ENCODE measurements around the gene GPR68.
"Not testable (repeated sequence)": the region's sequence is repeated elsewhere in the genome, so short reads cannot be mapped to it uniquely, and the experiment has no call there.

Gene GPR68

GRCh38 chr14:91228112-91229004, 16.1 kb downstream of the GPR68 start:
- peak; percentile 82 for DNase-seq

GRCh38 chr14:91227183-91227628, 17.3 kb downstream of the GPR68 start:
- DNase-seq, result peak; percentile 38

DNA sequence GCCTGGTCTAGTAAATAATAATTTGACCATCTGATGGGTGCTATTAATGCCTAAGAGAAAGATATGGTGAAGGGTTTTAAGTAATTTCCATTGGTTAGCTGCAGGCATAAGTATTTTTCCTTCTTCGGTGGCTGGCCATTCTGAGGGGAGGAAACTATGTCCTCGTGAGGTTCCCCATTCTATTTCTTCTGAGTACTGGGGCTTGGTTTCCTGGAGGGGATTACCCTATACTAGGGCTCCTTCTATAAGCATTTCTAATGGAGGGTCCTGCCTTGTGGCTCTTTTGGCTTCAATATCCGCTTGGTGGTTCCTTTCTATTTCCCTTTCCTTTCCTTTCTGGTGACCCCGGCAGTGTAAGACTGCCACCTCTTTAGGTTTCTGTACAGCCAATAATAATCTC, 18.1 kb downstream of the GPR68 start:
- DNase-seq, result peak; percentile 37

GRCh38 chr14:91225025-91225424, 19.5 kb downstream of the GPR68 start:
- DNase-seq, result no peak

GRCh38 chr14:91223028-91223783, 21.3 kb downstream of the GPR68 start:
- no peak for DNase-seq

GRCh38 chr14:91221270-91221669, 23.2 kb downstream of the GPR68 start:
- DNase-seq, result no peak

DNA sequence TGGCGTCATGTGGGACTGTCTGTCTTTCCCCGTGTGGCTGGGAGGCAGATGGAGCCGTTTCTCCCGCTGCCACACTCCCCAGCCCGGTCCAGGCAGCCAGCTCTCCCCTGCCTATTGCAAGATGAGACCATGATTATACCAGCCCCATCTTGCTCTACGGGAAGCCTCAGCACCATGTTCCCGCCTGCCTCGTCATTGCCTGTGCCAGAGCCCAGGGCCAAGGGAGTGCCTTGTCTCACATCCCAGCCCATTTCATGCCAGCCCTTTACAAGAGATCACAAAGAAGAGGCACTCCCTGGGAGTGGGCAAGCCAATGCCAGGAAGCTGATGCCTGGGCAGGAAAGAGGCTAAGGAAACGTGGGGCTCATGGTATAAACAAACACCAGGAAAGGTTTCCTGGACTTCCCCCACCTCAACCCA, 23.9 kb downstream of the GPR68 start:
- no peak for DNase-seq

DNA sequence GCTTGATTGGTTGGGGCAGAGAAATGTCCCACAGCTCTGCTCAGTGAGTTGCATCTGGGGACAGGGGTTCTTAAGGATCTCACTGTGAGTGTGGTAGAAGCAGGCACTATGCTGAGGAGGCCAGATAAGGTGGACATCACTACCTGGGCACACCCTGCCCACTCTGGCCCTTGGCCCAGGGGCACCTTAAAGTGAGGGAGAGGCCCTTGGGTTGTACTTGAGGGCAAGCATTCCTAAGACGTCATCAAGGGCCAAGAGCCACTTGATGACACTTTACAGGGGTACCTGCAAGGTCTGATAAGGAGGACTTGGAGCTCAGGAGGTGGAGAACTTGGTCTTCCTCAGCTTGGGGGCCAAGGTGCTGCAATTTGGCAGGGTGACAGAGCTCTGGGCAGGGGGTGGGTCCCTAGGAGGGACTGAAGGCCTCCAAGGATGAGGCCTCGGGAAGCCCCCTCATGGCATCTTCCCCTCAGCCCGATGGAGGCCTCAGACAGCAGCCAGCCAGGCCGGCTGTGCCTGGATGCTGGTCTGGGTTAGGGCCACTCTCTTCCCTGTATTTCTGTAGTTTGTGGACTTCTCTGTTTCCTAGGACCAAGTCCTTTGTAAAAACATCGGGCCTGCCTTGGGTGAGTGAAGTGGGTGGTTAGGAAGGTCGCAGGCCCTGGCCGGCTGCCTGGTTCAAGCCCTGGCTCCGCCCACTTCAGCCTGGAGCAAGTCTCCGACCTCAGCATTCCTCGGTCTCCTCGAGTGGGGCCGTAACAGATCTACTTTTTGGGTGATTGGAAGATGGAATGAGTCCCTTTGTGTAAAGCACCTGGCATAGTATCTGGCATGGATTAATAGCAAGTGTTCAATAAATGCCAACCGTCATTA, 24.8 kb downstream of the GPR68 start:
- no peak for DNase-seq

- no peak for DNase-seq
Measured at GRCh38 chr14:91218014-91218413, 26.5 kb downstream of the GPR68 start.

DNA sequence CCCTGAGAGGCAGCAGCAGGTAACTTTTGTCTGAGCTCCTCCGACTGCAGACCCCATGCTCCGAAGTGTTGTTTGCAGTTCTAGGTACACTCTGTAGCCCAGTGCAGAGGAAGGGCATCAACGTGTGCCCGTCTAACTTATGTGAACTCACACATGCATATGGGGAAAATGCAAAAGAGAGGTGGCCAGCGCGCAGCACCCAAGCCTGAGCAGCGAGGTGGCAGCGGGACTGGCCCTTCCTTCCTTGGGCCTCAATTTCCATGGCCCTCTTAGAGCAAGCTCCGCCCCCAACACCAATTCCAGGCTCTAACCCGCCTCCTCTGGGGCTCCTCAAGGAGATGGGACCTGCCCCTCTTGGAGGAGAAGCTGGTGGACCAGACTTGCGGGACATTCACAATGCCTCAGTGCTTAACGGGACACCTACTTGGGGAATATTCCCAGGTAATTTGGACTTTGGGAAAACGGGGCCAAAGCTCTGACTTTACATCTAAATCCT, 27.7 kb downstream of the GPR68 start:
- DNase-seq, result no peak

DNA sequence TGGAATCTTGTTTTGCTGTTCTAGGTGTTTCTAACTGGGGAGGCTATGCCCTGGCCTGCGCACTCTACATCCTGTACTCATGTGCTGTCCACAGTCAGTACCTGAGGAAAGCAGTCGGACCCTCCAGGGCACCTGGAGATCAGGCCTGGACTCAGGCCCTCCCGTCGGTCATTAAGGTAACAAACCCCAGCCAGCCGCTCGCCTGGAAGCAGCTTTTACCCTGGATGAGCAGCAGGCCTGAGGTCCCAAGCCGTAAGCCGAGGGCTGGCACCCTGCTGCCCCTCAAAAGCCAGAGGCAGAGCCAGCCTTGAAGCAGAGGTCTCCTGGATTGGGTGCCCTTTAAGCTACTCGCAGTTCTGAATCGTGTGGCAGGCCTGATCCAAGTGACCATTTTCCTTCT, 29.1 kb downstream of the GPR68 start:
- no peak for DNase-seq

- no peak for DNase-seq
Measured at GRCh38 chr14:91214306-91214705, 30.2 kb downstream of the GPR68 start.

GRCh38 chr14:91211017-91211416, 33.5 kb downstream of the GPR68 start:
- no peak for DNase-seq

DNA sequence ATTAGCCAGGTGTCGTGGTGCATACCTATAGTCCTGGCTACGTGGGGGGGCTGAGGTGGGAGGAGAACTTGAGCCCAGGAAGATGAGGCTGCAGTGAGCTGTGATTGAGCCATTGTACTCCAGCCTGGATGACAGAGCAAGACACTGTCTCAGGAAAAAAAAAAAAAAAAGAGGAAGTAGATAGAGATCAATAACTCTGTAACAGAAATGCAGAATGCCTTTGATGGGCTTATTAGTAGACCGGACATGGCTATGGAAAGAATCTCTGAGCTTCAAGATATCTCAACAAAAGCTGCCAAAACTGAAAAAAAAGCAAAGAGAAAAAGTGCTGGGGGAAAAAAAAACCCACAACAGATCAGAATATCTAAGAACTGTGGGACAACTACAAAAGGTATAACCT, 37.5 kb downstream of the GPR68 start:
- DNase-seq, result no peak

DNA sequence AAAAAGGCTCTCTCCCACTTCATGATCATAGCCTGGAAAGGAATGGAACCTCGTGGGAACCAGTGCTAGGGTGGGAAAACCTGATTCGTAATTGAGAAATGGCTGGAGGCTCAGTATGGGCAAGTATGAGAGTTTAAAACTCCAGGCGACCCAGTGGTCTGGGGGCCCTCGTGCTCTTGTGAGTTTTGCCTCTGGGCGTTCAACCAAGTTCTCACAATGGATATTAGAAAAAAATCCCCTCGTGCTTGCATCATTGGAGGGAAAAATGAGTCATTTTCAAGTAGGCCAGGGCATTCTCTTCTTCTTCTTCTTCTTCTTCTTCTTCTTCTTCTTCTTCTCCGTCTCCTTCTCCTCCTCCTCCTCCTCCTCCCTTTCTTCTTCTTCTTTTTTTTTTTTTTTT, 39.0 kb downstream of the GPR68 start:
- DNase-seq, result no peak

DNA sequence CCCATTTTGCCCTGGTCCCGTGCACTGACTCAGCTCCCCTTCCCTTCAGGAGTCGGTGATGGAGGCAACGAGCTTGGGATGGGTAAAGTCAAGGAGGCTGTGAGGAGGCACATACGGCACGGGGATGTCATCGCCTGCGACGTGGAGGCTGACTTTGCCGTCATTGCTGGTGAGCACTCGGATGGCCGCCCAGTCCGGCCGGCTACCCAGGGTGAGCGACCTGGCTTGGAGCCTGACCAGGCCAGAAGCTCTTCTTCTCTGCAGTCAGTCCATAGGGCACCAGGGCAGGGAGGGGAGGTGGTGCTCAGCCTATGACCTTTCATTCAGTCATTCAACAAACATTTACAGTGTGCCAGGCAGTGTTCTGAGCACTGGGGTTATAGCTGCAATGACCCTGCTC, 39.8 kb downstream of the GPR68 start:
- DNase-seq, result no peak

DNA sequence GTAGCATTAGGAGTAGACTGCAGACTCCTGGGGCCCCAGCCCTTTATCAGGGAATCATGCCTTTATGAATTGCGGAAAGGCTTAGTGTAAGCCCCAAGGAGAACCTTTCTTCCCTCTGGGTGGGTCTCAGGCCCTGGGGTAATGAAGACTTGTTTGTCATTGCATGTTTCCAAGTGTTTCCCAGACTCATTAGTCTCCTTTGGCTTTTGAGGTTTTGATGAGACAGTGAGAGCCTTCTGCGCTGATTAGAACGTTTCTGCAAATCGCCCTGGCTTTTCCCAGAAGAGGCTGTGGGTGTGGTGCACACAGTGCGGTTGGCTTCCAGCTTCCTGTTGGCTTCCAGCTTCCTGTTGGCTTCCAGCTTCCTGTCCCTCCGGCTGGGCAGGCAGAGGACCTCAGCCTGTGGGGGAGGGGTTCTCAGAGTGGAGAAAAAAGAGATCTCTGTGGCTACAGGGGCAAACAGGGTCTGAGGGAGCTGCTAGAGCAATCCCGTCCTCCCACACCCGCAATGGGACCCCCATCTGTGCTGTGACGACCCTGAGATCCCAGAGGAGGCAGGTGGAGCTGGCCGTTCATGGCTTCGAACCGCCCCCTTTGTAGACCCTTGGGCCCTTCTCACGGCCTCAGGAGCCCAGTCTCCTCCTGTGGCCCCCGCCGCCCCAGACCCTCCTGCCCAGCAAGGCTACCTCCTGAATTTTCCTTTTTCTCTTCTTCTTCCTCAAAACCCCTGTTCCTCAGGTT, 42.1 kb downstream of the GPR68 start:
- no peak for DNase-seq

GRCh38 chr14:91200802-91201201, 43.7 kb downstream of the GPR68 start:
- DNase-seq, result not testable (repeated sequence)

GRCh38 chr14:91197631-91198030, 46.9 kb downstream of the GPR68 start:
- DNase-seq, result no peak

DNA sequence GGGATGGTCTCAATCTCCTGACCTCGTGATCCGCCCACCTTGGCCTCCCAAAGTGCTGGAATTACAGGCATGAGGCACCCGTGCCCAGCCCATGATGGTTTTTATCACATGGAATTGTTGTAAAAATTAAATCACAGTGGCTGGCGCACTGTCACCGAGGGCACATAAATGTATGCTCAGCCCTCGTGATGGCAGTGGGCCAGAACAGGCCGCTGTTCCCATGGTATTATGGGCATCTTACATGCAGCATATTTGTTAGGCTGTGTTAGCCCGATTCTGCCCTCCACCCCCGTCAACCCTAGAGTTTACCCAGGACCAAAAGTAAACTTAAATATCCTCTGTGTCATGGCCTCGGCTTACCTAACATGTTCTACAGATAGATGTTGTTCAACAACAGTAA, 48.6 kb downstream of the GPR68 start:
- no peak for DNase-seq

DNA sequence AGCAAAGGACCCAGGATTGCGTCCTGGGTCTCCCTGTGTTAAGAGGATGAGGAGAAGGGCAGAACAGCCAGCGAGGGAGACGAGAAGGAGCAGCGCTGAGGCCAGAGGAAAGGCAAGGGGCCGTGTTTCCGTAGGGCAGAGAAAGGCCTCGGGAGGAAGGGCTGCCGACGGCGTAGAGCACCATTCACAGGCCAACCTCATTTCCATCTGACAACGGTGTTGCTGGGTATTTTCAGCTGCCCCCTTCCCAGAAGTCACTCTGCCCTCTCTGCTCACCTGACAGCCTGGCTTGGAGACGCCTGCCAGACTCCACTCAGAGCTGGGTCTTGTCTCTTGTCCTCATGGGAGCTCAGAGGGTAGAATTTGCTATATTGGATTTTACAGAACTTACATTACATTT, 51.4 kb downstream of the GPR68 start:
- no peak for DNase-seq

GRCh38 chr14:91190853-91191252, 53.7 kb downstream of the GPR68 start:
- no peak for DNase-seq
